Peyer's patch (tissue), 4 donors: Measurements from ENCODE around the gene RPL29. TPM values are rescaled to one million over a fixed set of nuclear protein-coding genes. Genes with fewer than 3 reads are reported as not detected.

Experiments used
- DNase-seq, 3 donors: peaks; one replicate each; pipeline ENCODE4 v3.0.0-alpha.2; 2017 to 2019
- H3K27ac ChIP-seq, 4 donors: fragments of 200-600 bp; sonication (generic); one replicate each; pipeline ENCODE4 v1.5.1; 2016 to 2019
- H3K27me3 ChIP-seq, 2 donors: fragments of 200-600 bp; sonication (generic); one replicate each; pipeline ENCODE4 v1.5.1; 2019
- H3K36me3 ChIP-seq, 3 donors: fragments of 200-600 bp; sonication (generic); one replicate each; pipeline ENCODE4 v1.5.1; 2016 to 2019
- H3K4me1 ChIP-seq, 4 donors: fragments of 200-600 bp; sonication (generic); one replicate each; pipeline ENCODE4 v1.5.1; 2016 to 2019
- H3K4me3 ChIP-seq, 4 donors: fragments of 200-600 bp; sonication (generic); 1 replicate in 3 of 4; 2 replicates in 1 of 4; pipeline ENCODE4 v1.5.1; 2016 to 2019; ENCODE audit warnings: mild to moderate bottlenecking in 1 of 4
- H3K9me3 ChIP-seq, 4 donors: fragments of 200-600 bp; sonication (generic); one replicate each; pipeline ENCODE4 v1.5.1; 2016 to 2019; ENCODE audit warnings: mild to moderate bottlenecking in 1 of 4
- POLR2A ChIP-seq, 2 donors: fragments of 450-650 bp; IDR thresholded peaks; one replicate each; pipeline ENCODE4 v1.5.1; 2017; ENCODE audit warnings: antibody characterized with exemption in 2 of 2, mild to moderate bottlenecking in 2 of 2, moderate library complexity in 2 of 2
- total RNA-seq, 4 donors: library from RNA; depleted of rRNA; stranded (reverse); fragments of >200 nt; gene quantifications; one replicate each; pipeline ENCODE4 v1.1.0, GENCODE V29; 2016
- TF ChIP-seq, protein P1 (sequence below), 6 experiments: fragments of 450-650 bp in 4 of 6; fragments of 200-600 bp in 2 of 6; sonication (generic) in 1 of 6; IDR thresholded peaks; one replicate each; pipeline ENCODE4 v1.5.1; 2017 to 2019; ENCODE audit warnings: antibody characterized with exemption in 6 of 6, mild to moderate bottlenecking in 3 of 6, moderate library complexity in 1 of 6

Gene RPL29
- total RNA-seq, 4 donors from 2014 or later, result 643 to 841 (median 711) TPM

DNA sequence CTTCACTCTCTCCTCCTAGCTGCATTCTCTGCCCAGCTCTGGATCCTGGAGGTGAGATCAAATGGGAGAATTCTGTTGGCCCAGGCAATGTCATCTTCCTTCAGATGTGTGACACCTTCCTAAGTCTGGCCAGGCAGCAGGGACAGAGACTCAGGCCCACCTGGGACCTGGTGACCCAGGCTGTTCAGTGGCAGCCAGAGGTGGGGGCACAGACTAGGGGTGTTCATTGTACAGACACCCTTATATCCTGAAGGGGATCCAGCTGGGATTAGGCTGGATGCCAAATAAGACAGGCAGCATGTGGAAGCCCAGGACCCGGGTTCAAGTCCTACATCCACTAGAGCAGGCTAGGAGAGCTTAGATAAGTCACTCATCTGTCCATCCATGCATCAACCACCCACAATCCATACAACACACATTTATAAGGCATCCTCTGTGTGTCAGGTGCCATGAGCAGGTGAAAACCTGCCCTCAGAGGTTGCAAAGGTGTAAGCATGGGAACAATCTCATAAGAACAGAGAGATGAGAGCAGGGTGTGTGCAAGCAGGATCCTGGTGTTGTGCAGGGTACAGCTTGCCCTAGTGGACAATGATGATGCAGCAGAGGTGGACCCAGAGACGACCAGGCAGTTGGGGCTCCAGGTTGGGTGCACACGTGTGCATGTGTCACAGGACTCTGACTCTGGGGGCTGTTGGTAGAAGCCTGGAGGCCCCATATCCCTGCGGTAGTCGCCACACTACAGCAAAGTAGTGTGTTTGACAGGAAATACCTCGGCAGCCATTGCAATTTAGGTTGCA lies 18.3 kb upstream of the RPL29 start:
- Histone ChIP-seq H3K4me1 (no peaks in the 10 kb centered on the region), H3K4me3 (no peak overlapping the region)
- no peak for TF ChIP-seq POLR2A (IDR thresholded peaks at IDR 0.05)
- TF ChIP-seq, protein P1, sequence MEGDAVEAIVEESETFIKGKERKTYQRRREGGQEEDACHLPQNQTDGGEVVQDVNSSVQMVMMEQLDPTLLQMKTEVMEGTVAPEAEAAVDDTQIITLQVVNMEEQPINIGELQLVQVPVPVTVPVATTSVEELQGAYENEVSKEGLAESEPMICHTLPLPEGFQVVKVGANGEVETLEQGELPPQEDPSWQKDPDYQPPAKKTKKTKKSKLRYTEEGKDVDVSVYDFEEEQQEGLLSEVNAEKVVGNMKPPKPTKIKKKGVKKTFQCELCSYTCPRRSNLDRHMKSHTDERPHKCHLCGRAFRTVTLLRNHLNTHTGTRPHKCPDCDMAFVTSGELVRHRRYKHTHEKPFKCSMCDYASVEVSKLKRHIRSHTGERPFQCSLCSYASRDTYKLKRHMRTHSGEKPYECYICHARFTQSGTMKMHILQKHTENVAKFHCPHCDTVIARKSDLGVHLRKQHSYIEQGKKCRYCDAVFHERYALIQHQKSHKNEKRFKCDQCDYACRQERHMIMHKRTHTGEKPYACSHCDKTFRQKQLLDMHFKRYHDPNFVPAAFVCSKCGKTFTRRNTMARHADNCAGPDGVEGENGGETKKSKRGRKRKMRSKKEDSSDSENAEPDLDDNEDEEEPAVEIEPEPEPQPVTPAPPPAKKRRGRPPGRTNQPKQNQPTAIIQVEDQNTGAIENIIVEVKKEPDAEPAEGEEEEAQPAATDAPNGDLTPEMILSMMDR (IDR thresholded peaks at IDR 0.05), result no peak

DNA sequence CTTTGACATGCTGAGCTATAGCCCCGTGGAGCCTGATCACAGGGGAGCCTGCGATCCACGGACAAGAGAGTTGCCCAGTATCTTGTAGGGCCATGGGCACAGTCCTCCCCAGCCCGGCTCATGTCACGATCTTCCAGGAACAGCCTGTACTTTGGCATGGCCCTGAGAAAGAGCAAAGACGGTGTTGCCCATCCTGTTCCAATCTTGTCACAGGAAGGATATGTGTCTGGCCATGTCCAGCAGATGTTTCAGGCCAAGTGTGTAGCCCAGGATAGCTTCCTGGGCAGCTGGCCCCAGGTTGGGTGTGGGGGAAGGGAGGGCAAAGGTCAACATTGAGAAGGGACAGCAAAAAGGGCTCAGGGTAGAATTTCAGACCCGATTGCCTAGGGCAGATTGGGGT lies 17.0 kb upstream of the RPL29 start:
- Histone ChIP-seq H3K36me3 (no peaks in the 10 kb centered on the region), H3K27me3 (no peaks in the 10 kb centered on the region), H3K27ac (no peak overlapping the region), H3K4me1 (no peaks in the 10 kb centered on the region), H3K4me3 (no peak overlapping the region), H3K9me3 (no peaks in the 10 kb centered on the region)
- TF ChIP-seq, protein P1 (IDR thresholded peaks at IDR 0.05), result no peak
- no peak for TF ChIP-seq POLR2A (IDR thresholded peaks at IDR 0.05)
- DNase-seq, result no peak

More for the DNA sequence above, 18.3 kb upstream of the RPL29 start:
- DNase-seq, result no peak
- Histone ChIP-seq H3K36me3 (no peaks in the 10 kb centered on the region), H3K27ac (no peak overlapping the region), H3K9me3 (no peaks in the 10 kb centered on the region), H3K27me3 (no peaks in the 10 kb centered on the region)

DNA sequence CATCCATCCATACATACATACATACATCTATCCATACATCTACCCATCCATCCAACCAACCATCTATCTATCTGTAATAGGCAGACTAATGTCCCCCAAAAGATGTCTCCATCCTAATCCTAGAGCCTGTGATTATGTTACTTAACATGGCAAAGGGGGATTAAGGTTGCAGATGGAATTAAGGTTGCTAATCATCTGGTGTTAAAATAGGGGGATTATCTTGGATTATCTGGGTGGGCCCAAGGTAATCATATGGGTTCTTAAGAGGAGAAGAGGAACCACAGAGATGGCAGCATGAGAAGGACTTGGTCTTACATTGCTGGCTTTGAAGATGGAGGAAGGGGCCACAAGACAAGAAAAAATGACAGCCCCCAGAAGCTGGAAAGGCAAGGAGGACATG lies 14.7 kb upstream of the RPL29 start:
- Histone ChIP-seq H3K9me3 (no peaks in the 10 kb centered on the region), H3K4me1 (peaks cover 0 to 12% (median 0%) of the 10 kb centered on the region in 4 donors), H3K36me3 (no peaks in the 10 kb centered on the region), H3K27me3 (no peaks in the 10 kb centered on the region), H3K27ac (no peak overlapping the region), H3K4me3 (no peak overlapping the region)
- no peak for DNase-seq
- TF ChIP-seq, protein P1 (IDR thresholded peaks at IDR 0.05), result no peak
- no peak for TF ChIP-seq POLR2A (IDR thresholded peaks at IDR 0.05)

DNA sequence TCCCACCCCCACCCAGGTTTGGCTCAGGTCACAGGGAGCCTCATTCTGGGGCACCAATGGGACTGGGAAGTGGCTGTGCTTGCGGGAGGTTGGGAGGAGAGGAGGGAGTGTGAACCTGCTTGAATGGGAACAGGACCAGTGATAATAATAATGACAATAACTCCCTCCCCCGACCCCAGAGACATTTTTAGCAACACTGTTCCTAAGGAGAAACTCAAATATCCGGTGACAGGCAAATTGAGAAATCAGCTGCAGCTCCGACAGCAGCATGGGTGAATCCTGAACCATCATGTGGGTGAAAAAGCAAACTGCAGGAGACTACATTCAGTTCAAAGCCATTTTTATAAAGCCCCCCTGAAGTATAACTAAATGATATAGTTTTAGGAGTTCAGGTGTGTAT lies 11.6 kb upstream of the RPL29 start:
- H3K4me3 ChIP-seq, result no peak overlapping the region
- peaks cover 0 to 15% (median 0%) of the 10 kb centered on the region in 4 donors for H3K4me1 ChIP-seq
- DNase-seq, result no peak
- H3K27ac ChIP-seq, result no peak overlapping the region
- H3K9me3 ChIP-seq, result no peaks in the 10 kb centered on the region
- H3K36me3 ChIP-seq, result no peaks in the 10 kb centered on the region
- H3K27me3 ChIP-seq, result no peaks in the 10 kb centered on the region
- no peak for TF ChIP-seq POLR2A (IDR thresholded peaks at IDR 0.05)
- TF ChIP-seq, protein P1 (IDR thresholded peaks at IDR 0.05), result no peak

DNA sequence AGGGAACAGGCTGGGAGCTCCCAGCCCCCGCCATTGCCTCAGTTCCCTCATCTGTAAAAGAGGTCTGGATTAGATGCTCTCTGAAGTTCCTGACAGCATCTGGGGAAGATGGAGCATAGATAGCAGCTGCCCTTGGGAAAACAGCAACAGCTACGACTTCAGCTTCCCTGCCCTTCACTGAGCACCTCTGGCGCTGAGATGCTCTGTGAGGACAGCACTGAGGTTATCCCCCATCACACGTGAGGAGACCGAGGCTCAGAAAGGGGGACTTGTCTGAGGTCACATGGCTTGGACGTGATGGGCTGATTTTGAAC lies 11.1 kb upstream of the RPL29 start:
- H3K36me3 ChIP-seq, result no peaks in the 10 kb centered on the region
- DNase-seq, result no peak
- H3K4me3 ChIP-seq, result no peak overlapping the region
- H3K9me3 ChIP-seq, result no peaks in the 10 kb centered on the region
- H3K4me1 ChIP-seq, result peaks cover 0 to 15% (median under 1%) of the 10 kb centered on the region in 4 donors
- no peak overlapping the region for H3K27ac ChIP-seq
- H3K27me3 ChIP-seq, result no peaks in the 10 kb centered on the region
- no peak for TF ChIP-seq POLR2A (IDR thresholded peaks at IDR 0.05)
- TF ChIP-seq, protein P1 (IDR thresholded peaks at IDR 0.05), result no peak
